NCI-H345 (cell line): Measurements from ENCODE around the gene SLC22A31.

ENCODE experiments used
- DNase-seq: peaks from one replicate; lab custom pipeline; 2025; lab: John Stamatoyannopoulos, UW

Gene SLC22A31

DNA sequence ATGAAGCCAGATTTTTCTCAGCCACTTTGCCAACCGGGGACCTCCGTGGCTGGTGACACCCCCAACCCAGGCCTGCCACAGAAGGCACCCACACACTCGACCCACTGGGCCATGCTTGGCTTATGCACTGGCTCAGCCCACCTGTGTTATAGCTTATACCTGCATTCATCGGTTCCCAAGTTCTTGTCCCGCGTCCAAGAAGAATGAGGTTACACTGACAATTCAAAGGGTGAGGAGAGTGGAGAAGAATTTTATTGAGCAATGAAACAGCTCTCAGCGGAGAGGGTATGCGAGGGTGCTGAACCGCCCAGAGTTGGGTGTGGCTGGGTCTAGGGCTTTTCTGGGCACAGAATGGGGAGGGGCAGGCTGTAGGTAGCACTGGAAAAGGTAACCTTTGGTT lies 51.0 kb downstream of the SLC22A31 start:
- DNase-seq = no peak

DNA sequence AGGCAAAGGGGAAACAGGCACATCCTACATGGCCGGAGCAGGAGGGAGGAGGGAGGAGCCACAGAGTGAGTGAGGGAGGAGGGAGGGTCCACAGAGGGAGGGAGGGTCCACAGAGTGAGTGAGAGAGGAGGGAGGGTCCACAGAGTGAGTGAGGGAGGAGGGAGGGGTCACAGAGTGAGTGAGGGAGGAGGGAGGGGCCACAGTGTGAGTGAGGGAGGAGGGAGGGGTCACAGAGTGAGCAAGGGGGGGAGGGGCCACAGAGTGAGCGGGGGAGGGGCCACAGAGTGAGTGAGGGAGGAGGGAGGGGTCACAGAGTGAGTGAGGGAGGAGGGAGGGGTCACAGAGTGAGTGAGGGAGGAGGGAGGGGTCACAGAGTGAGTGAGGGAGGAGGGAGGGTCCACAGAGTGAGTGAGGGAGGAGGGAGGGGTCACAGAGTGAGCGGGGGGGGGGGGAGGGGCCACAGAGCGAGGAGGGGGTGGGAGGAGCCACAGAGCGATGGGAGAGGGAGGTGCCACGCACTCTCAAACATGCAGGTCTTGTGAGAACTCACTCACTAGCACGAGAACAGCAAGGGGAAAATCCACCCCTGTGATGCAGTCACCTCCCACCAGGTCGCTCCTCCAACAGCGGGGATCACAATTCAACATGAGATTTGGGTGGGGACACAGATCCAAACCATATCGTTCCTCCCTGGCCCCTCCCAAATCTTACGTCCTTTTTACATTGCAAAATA lies 53.1 kb downstream of the SLC22A31 start:
- no peak for DNase-seq

DNA sequence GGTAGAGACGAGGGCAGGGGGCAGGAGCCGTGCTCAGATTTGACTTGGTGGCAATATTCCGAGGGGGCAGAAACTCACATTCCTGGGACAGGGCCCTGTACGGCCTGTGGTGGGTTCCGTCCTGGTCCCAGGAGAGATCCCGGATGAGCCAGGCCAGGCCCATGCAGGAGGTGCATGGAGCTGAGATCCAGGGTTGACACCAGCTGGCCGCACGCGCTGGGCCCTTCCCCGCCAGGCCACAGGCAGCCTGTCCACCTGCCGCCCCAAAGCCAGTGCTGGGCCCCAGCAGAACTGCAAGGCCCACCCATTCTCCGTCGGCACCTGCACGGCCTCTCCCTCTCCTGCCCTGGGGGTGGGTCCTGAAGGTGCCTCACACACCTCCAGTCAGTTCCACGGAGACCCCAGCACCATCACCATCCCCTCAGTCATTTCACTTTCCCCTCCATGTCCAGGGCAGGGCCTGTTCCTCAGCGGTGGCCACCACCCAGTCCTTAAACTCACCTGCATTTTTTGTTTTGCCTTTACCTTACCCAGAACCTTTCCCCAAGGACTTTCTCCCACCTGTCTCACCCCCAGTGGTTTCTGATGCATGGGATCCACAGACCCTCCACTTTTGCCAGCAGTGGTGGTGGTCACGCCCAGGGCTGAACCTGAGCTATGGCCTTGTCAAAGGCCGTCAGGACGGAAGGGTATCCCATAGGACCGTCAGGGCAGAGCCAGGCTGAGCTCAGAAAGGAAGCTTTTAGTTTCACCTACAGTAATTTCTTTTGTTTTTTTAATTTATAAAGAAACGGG lies 53.9 kb downstream of the SLC22A31 start:
- DNase-seq = no peak
